IPS-18a (cell line): ENCODE results near the gene P3R3URF.

Source experiments
- H3K27ac ChIP-seq: one replicate; pipeline ENCODE4 v1.5.1; 2013; ENCODE audit warnings: low read length
- H3K27me3 ChIP-seq: one replicate; pipeline ENCODE4 v1.6.1; 2013; ENCODE audit warnings: mild to moderate bottlenecking, low read length; ENCODE audit not compliant: control insufficient read depth, insufficient read depth
- H3K36me3 ChIP-seq: one replicate; pipeline ENCODE4 v1.6.1; 2013; ENCODE audit warnings: low read depth, low read length; ENCODE audit not compliant: control insufficient read depth
- H3K4me1 ChIP-seq: one replicate; pipeline ENCODE4 v1.6.1; 2013; ENCODE audit warnings: low read depth, low read length; ENCODE audit not compliant: control insufficient read depth
- H3K4me3 ChIP-seq: one replicate; pipeline ENCODE4 v1.5.1; 2013; ENCODE audit warnings: low read length
- H3K9ac ChIP-seq: one replicate; pipeline ENCODE4 v1.6.1; 2013; ENCODE audit warnings: mild to moderate bottlenecking, low read length, moderate library complexity
- H3K9me3 ChIP-seq: one replicate; pipeline ENCODE4 v1.6.1; 2013; ENCODE audit warnings: low read depth, low read length; ENCODE audit not compliant: control insufficient read depth

P3R3URF gene

GRCh38 chr1:46181343-46182260, 5.3 kb upstream of the P3R3URF start:
- H3K9ac ChIP-seq, result no peak overlapping the region
- H3K27ac ChIP-seq, result no peak overlapping the region
- H3K36me3 ChIP-seq, result no peaks in the 10 kb centered on the region
- H3K4me3 ChIP-seq, result no peak overlapping the region
- peaks cover 8% of the 10 kb centered on the region for H3K27me3 ChIP-seq
- peaks cover 3% of the 10 kb centered on the region for H3K4me1 ChIP-seq
- no peaks in the 10 kb centered on the region for H3K9me3 ChIP-seq

GRCh38 chr1:46180082-46180616, 3.9 kb upstream of the P3R3URF start:
- Histone ChIP-seq H3K9me3 (no peaks in the 10 kb centered on the region), H3K27ac (no peak overlapping the region), H3K9ac (no peak overlapping the region), H3K4me1 (peaks cover 3% of the 10 kb centered on the region), H3K36me3 (no peaks in the 10 kb centered on the region), H3K27me3 (peaks cover 8% of the 10 kb centered on the region), H3K4me3 (no peak overlapping the region)

GRCh38 chr1:46179138-46180081, 3.1 kb upstream of the P3R3URF start:
- Histone ChIP-seq H3K4me1 (peaks cover 8% of the 10 kb centered on the region), H3K27ac (no peak overlapping the region)

GRCh38 chr1:46175243-46175642, 1.0 kb downstream of the P3R3URF start:
- Histone ChIP-seq H3K27me3 (no peaks in the 10 kb centered on the region), H3K9me3 (no peaks in the 10 kb centered on the region), H3K4me3 (no peak overlapping the region), H3K36me3 (no peaks in the 10 kb centered on the region), H3K4me1 (peaks cover 21% of the 10 kb centered on the region), H3K27ac (no peak overlapping the region), H3K9ac (no peak overlapping the region)

More at GRCh38 chr1:46179138-46180081, 3.1 kb upstream of the P3R3URF start:
- H3K4me3 ChIP-seq, result no peak overlapping the region
- H3K9ac ChIP-seq, result no peak overlapping the region
- no peaks in the 10 kb centered on the region for H3K9me3 ChIP-seq
- no peaks in the 10 kb centered on the region for H3K36me3 ChIP-seq
- peaks cover 8% of the 10 kb centered on the region for H3K27me3 ChIP-seq

GRCh38 chr1:46174448-46175231, 1.6 kb downstream of the P3R3URF start, which contains the start of gene TSPAN1:
Gene TSPAN1 (plus strand): TSS chr1:46175087. CDS start chr1:46181108, 6,021 bp downstream.
- H3K9me3 ChIP-seq, result no peaks in the 10 kb centered on the region
- no peaks in the 10 kb centered on the region for H3K36me3 ChIP-seq
- H3K27ac ChIP-seq, result no peak within 1 kb of the TSS
- peaks cover 21% of the 10 kb centered on the region for H3K4me1 ChIP-seq
- no peak within 1 kb of the TSS for H3K9ac ChIP-seq
- H3K27me3 ChIP-seq, result no peaks in the 10 kb centered on the region
- H3K4me3 ChIP-seq, result no peak within 1 kb of the TSS

- peaks cover 18% of the 10 kb centered on the region for H3K4me1 ChIP-seq
- no peaks in the 10 kb centered on the region for H3K36me3 ChIP-seq
- no peaks in the 10 kb centered on the region for H3K9me3 ChIP-seq
- no peak overlapping the region for H3K27ac ChIP-seq
- no peak overlapping the region for H3K9ac ChIP-seq
- no peaks in the 10 kb centered on the region for H3K27me3 ChIP-seq
- H3K4me3 ChIP-seq, result no peak overlapping the region
Observed at GRCh38 chr1:46173361-46173856, 2.9 kb downstream of the P3R3URF start.

GRCh38 chr1:46172321-46172720, 4.0 kb downstream of the P3R3URF start:
- no peak overlapping the region for H3K4me3 ChIP-seq
- no peaks in the 10 kb centered on the region for H3K27me3 ChIP-seq
- no peaks in the 10 kb centered on the region for H3K9me3 ChIP-seq
- H3K36me3 ChIP-seq, result no peaks in the 10 kb centered on the region
- no peak overlapping the region for H3K27ac ChIP-seq
- peaks cover 18% of the 10 kb centered on the region for H3K4me1 ChIP-seq
- no peak overlapping the region for H3K9ac ChIP-seq

- no peak overlapping the region for H3K4me3 ChIP-seq
- no peak overlapping the region for H3K27ac ChIP-seq
Observed at GRCh38 chr1:46171871-46172270, 4.4 kb downstream of the P3R3URF start.

GRCh38 chr1:46171351-46171750, 4.9 kb downstream of the P3R3URF start:
- no peak overlapping the region for H3K27ac ChIP-seq
- no peak overlapping the region for H3K9ac ChIP-seq

More at GRCh38 chr1:46171871-46172270, 4.4 kb downstream of the P3R3URF start:
- peaks cover 18% of the 10 kb centered on the region for H3K4me1 ChIP-seq
- peaks cover 3% of the 10 kb centered on the region for H3K27me3 ChIP-seq
- H3K9me3 ChIP-seq, result no peaks in the 10 kb centered on the region
- H3K36me3 ChIP-seq, result no peaks in the 10 kb centered on the region
- H3K9ac ChIP-seq, result no peak overlapping the region

GRCh38 chr1:46169811-46170454, 6.4 kb downstream of the P3R3URF start:
- H3K27me3 ChIP-seq, result peaks cover 12% of the 10 kb centered on the region
- H3K36me3 ChIP-seq, result no peaks in the 10 kb centered on the region
- H3K27ac ChIP-seq, result no peak overlapping the region
- H3K4me1 ChIP-seq, result peaks cover 23% of the 10 kb centered on the region
- no peak overlapping the region for H3K9ac ChIP-seq
- H3K9me3 ChIP-seq, result no peaks in the 10 kb centered on the region
- H3K4me3 ChIP-seq, result no peak overlapping the region

More at GRCh38 chr1:46171351-46171750, 4.9 kb downstream of the P3R3URF start:
- peaks cover 8% of the 10 kb centered on the region for H3K27me3 ChIP-seq
- no peaks in the 10 kb centered on the region for H3K9me3 ChIP-seq
- peaks cover 22% of the 10 kb centered on the region for H3K4me1 ChIP-seq
- H3K4me3 ChIP-seq, result no peak overlapping the region
- H3K36me3 ChIP-seq, result no peaks in the 10 kb centered on the region
